Mucosa of rectum (tissue), 2 donors: ENCODE data around the gene ERO1B.
"Not testable (repeated sequence)": the region's sequence is repeated elsewhere in the genome, so short reads cannot be mapped to it uniquely, and the experiment has no call there.

ENCODE experiments used
- H3K27ac ChIP-seq, 2 donors: one replicate each; pipeline ENCODE4 v1.7.0; 2013; ENCODE audit warnings: inconsistent platforms in 2 of 2, low read depth in 2 of 2, low read length in 2 of 2
- H3K27me3 ChIP-seq, 2 donors: one replicate each; pipeline ENCODE4 v1.7.0; 2013; ENCODE audit warnings: low read length in 2 of 2; ENCODE audit not compliant: control insufficient read depth in 2 of 2, insufficient read depth in 2 of 2
- H3K36me3 ChIP-seq, 2 donors: one replicate each; pipeline ENCODE4 v1.7.0; 2013; ENCODE audit warnings: low read length in 2 of 2; ENCODE audit not compliant: control insufficient read depth in 2 of 2, insufficient read depth in 2 of 2
- H3K4me1 ChIP-seq, 2 donors: one replicate each; pipeline ENCODE4 v1.7.0; 2013; ENCODE audit warnings: low read length in 2 of 2, mild to moderate bottlenecking in 1 of 2; ENCODE audit not compliant: control insufficient read depth in 2 of 2, insufficient read depth in 2 of 2
- H3K4me3 ChIP-seq, 2 donors: one replicate each; pipeline ENCODE4 v1.7.0; 2013; ENCODE audit warnings: low read length in 2 of 2
- H3K9ac ChIP-seq, 2 donors: one replicate each; pipeline ENCODE4 v1.7.0; 2013; ENCODE audit warnings: low read length in 2 of 2, low read depth in 1 of 2, mild to moderate bottlenecking in 1 of 2
- H3K9me3 ChIP-seq, 2 donors: one replicate each; pipeline ENCODE4 v1.7.0; 2013; ENCODE audit warnings: low read length in 2 of 2; ENCODE audit not compliant: control insufficient read depth in 2 of 2
- donor health status: healthy.
- donor health status: Normal muscosa, but diverticular disease.

Gene ERO1B

GRCh38 chr1:236204656-236205055 lies 77.1 kb downstream of the ERO1B start:
- Histone ChIP-seq H3K36me3 (peaks cover 0 to 6% of the 10 kb centered on the region in 2 donors), H3K9ac (no peak overlapping the region), H3K9me3 (peaks cover 3 to 5% of the 10 kb centered on the region in 2 donors), H3K4me1 (peaks cover 0 to 2% of the 10 kb centered on the region in 2 donors), H3K27ac (no peak overlapping the region), H3K4me3 (no peak overlapping the region), H3K27me3 (no peaks in the 10 kb centered on the region)

DNA sequence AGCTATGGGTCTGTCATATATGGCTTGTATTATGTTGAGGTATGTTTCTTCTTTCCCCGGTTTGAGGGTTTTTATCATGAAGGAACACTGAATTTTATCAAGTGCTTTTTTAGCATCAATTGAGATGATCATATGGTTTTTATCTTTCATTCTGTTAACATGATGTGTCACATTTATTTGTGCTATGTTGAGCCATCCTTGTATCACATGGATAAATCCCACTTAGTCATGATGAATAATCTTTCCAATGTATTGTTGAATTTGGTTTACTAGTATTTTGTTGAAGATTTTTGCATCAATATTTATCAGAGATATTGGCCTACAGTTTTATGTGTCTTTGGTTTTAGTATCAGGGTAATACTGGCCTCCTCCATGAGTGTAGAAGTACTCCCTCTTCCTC lies 77.7 kb downstream of the ERO1B start:
- Histone ChIP-seq H3K27ac (no peak overlapping the region), H3K9ac (no peak overlapping the region), H3K4me3 (no peak overlapping the region), H3K9me3 (peaks cover 3 to 5% of the 10 kb centered on the region in 2 donors), H3K27me3 (no peaks in the 10 kb centered on the region), H3K36me3 (peaks cover 0 to 6% of the 10 kb centered on the region in 2 donors), H3K4me1 (no peaks in the 10 kb centered on the region)

GRCh38 chr1:236201786-236202185 lies 80.0 kb downstream of the ERO1B start:
- no peak overlapping the region for H3K9ac ChIP-seq
- no peaks in the 10 kb centered on the region for H3K4me1 ChIP-seq
- H3K27ac ChIP-seq = no peak overlapping the region
- peaks cover 0 to 6% of the 10 kb centered on the region in 2 donors for H3K36me3 ChIP-seq
- no peaks in the 10 kb centered on the region for H3K27me3 ChIP-seq
- H3K4me3 ChIP-seq = no peak overlapping the region
- peaks cover 3 to 8% of the 10 kb centered on the region in 2 donors for H3K9me3 ChIP-seq

GRCh38 chr1:236200925-236201324 lies 80.8 kb downstream of the ERO1B start:
- no peaks in the 10 kb centered on the region for H3K4me1 ChIP-seq
- no peak overlapping the region for H3K27ac ChIP-seq
- no peak overlapping the region for H3K9ac ChIP-seq
- no peak overlapping the region for H3K4me3 ChIP-seq
- H3K36me3 ChIP-seq = peaks cover 0 to 4% of the 10 kb centered on the region in 2 donors
- H3K27me3 ChIP-seq = no peaks in the 10 kb centered on the region
- peaks cover 3 to 8% of the 10 kb centered on the region in 2 donors for H3K9me3 ChIP-seq

DNA sequence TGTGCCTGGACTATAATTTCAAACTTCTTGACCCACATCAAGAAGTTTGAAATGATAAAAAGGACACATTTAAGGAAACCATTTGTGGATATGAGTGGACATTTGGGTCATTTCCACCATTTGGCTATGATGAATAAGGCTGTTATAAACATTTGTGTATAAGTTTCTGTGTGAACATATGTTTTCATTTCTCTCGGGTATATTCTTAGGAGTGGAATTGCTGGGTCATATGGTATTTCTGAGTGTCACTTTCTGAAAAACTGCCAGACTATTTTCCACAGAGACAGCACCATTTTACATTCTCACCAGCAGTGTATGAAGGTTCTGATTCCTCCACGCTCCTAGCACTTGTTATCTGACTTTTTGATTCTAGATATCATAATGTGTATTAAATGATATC lies 88.6 kb downstream of the ERO1B start:
- H3K4me3 ChIP-seq = no peak overlapping the region
- H3K9me3 ChIP-seq = no peaks in the 10 kb centered on the region
- H3K9ac ChIP-seq = no peak overlapping the region
- H3K27ac ChIP-seq = no peak overlapping the region
- no peaks in the 10 kb centered on the region for H3K4me1 ChIP-seq
- no peaks in the 10 kb centered on the region for H3K27me3 ChIP-seq
- H3K36me3 ChIP-seq = no peaks in the 10 kb centered on the region

DNA sequence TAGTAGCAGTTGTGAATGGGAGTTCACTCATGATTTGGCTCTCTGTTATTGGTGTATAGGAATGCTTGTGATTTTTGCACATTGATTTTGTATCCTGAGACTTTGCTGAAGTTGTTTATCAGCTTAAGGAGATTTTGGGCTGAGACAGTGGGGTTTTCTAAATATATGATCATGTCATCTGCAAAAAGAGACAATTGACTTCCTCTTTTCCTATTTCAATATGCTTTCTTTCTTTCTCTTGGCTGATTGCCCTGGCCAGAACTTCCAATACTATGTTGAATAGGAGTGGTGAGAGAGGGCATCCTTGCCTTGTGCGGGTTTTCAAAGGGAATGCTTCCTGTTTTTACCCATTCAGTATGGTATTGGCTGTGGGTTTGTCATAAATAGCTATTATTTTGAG lies 93.7 kb downstream of the ERO1B start:
- not testable (repeated sequence) for H3K36me3 ChIP-seq, H3K9ac ChIP-seq, H3K4me1 ChIP-seq, H3K27me3 ChIP-seq, H3K27ac ChIP-seq, H3K9me3 ChIP-seq, H3K4me3 ChIP-seq

DNA sequence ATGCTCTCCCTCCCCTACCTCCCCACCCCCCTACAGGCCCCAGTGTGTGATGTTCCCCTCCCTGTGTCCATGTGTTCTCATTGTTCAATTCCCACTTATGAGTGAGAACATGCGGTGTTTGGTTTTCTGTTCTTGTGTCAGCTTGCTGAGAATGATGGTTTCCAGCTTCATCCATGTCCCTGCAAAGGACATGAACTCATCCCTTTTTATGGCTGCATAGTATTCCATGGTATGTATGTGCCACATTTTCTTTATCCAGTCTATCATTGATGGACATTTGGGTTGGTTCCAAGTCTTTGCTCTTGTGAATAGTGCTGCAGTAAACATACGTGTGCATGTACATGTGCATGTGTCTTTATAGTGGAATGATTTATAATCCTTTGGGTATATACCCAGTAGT lies 95.3 kb downstream of the ERO1B start:
- H3K27me3 ChIP-seq, H3K36me3 ChIP-seq, H3K9ac ChIP-seq: not testable (repeated sequence)

GRCh38 chr1:236185687-236186086 lies 96.1 kb downstream of the ERO1B start:
- peaks cover 0 to 7% of the 10 kb centered on the region in 2 donors for H3K36me3 ChIP-seq
- H3K9ac ChIP-seq = no peak overlapping the region
- H3K27me3 ChIP-seq = no peaks in the 10 kb centered on the region
- H3K4me1 ChIP-seq = no peaks in the 10 kb centered on the region
- no peaks in the 10 kb centered on the region for H3K9me3 ChIP-seq
- H3K4me3 ChIP-seq = no peak overlapping the region
- H3K27ac ChIP-seq = no peak overlapping the region

More for the DNA sequence above, 95.3 kb downstream of the ERO1B start:
- not testable (repeated sequence) for H3K4me3 ChIP-seq, H3K4me1 ChIP-seq, H3K27ac ChIP-seq, H3K9me3 ChIP-seq

DNA sequence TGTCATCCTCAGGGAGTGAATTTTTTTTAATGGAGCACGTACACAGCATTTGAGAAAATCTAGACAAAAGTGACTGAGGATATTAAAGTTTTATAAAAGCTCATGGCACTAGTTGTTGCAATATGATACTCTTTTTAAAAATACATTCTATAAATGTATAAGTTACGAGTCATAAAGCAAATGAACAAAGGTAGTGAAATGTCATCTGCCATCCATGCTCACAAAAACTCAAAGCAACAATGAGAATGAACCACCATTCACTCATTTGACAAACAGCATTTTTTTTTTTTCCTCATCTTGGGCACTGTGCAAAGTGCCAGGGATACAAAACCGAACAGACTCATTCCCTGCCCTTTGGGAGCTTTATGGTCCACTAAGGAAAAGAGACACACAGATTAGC lies 100.7 kb downstream of the ERO1B start:
- Histone ChIP-seq H3K36me3 (peaks cover 0 to 10% of the 10 kb centered on the region in 2 donors), H3K4me3 (no peak overlapping the region), H3K9me3 (no peaks in the 10 kb centered on the region), H3K4me1 (no peaks in the 10 kb centered on the region), H3K27me3 (no peaks in the 10 kb centered on the region), H3K27ac (no peak overlapping the region), H3K9ac (no peak overlapping the region)

DNA sequence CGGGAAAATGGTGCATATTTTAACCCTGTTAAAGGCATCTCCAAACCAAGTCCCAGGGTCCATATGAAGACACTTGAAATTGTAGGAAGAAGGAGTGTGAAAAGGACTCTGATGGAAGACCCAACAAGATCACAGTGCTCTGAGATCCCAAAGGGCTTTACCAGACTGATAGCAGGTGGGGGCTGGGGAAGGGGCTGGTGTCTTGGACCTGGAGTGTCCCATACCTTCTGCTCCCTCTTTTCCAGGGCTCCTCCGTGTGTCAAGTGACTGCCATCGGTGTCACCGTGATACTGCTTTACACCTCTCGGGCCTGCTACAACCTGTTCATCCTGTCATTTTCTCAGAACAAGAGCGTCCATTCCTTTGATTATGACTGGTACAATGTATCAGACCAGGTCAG lies 102.1 kb downstream of the ERO1B start:
- Histone ChIP-seq H3K9me3 (no peaks in the 10 kb centered on the region), H3K4me1 (no peaks in the 10 kb centered on the region), H3K4me3 (no peak overlapping the region), H3K36me3 (peaks cover 0 to 8% of the 10 kb centered on the region in 2 donors), H3K27me3 (no peaks in the 10 kb centered on the region), H3K9ac (no peak overlapping the region), H3K27ac (no peak overlapping the region)
